ENCODE results near the gene POLD4.

Gene POLD4

DNA sequence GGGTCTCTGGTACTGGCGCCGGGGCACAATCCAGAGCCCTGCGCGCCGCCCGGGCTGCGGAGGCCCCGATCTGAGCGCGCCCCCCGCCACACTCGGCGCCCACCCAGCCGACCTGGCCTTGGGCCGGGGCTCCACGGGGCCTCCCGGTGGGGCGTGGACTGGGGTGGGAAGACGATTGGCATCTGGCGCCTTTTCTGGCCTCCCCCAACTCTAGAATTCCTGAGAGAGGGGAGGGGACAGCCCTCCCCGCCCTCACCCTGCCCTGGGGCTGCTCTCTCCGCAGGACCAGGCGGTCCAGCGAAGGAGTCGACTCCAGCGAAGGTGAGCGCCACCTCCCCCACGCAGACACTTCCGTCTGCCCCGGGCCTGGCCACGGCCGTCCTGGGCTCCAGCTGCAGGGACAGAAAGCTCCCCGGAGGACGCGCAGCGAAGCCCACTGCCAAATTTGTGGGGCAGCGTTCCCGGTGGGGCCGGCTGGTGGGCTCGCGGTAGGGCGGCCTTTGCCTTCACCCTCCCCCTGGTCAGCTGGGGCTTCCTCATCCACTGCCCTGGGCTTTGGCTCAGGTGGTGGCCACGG is 49.4 kb downstream of the POLD4 start:
- in situ Hi-C loops (cut with MboI; ENCODE audit: low sequenced_read_pairs) = no loop called here

DNA sequence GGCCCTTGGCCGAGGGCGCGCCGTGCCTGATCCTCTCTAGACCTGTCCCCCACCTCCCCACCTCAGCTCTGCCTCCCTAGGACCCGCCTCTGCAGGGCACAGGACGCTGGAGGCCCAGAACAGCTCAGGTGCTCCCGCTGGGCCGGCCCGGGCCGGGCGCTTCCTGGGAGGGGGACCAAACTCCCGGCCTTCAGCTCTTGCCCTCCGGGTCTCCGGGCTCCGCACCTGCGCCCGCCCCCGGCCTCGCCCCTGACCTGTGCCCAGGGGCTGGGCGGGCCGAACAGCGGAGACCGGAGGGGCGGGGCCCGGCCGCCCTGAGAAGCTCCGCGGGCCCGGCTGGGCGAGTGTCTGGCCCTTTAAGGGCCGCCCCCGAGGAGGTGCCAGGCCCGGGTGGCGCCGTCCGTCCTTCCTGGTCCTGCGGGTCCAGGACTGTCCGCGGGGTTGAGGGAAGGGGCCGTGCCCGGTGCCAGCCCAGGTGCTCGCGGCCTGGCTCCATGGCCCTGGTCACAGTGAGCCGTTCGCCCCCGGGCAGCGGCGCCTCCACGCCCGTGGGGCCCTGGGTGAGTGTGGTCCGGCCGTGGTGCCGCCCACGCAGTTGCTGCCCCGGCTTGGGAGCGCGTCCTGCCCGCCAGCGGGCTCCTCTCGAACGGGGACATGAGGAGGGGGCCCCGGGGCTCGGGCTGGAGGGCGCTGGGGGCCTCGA is 50.1 kb downstream of the POLD4 start, which contains the start of gene SSH3:
Gene SSH3 (plus strand): TSS at position 399 of the 703 bp plus-strand sequence. CDS start 96 bp downstream, at position 495.
- in situ Hi-C loops (cut with MboI; ENCODE audit: low sequenced_read_pairs) = no loop called here

DNA sequence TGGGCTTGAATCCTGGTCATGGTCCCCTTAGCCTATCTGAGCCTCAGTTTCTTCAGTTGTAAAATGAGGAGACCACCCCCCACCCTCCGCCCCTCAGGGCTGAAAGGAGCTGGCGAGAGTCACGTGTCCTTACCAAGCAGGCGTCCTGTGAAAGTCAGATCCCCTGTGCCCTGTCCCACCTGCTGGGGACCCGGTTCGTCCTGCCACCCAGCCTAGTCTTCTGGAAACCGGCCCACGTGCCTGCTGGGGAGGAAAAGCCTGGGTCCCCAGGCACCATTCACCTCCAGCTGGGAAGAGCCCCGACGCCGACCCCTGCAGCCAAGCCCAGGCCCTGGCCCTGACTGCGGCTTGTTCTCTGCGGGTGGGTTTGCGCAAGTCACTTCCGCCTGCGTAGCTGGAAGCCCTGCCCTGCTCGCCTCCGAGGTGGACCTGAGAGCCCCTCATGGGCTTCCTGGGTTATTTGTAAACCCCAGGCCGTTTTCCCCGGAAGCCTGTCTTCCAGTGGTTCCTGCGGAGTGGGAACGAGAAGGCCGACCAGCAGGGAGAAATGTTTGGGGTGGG is 50.7 kb downstream of the POLD4 start:
- in situ Hi-C loops (cut with MboI; ENCODE audit: low sequenced_read_pairs) = no loop called here

DNA sequence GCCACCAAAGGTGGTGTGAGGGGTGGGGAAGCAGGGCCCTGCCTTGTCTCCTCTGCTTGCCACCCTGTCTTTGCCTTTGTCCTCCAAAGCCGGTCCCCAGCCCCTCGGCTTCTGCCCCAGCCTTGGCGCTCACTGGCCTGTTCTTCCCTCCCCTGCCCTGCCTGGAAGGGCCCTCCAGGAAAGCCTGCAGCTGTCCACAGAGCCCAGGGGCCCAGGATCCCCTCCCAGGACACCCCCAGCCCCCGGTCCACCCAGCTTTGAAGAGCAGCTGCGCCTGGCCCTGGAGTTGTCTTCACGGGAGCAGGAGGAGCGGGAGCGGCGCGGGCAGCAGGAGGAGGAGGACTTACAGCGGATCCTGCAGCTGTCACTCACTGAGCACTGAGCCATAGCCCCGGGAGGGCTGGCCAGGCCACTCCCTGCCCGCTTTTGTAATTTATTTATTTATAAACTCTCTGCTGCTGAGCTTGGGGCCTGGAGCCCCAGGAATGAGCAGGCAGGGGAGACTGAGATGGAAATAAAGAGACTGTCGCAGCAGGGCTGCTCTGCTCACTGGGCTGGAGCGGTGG is 51.3 kb downstream of the POLD4 start:
- in situ Hi-C loops (cut with MboI; ENCODE audit: low sequenced_read_pairs) = no loop called here

DNA sequence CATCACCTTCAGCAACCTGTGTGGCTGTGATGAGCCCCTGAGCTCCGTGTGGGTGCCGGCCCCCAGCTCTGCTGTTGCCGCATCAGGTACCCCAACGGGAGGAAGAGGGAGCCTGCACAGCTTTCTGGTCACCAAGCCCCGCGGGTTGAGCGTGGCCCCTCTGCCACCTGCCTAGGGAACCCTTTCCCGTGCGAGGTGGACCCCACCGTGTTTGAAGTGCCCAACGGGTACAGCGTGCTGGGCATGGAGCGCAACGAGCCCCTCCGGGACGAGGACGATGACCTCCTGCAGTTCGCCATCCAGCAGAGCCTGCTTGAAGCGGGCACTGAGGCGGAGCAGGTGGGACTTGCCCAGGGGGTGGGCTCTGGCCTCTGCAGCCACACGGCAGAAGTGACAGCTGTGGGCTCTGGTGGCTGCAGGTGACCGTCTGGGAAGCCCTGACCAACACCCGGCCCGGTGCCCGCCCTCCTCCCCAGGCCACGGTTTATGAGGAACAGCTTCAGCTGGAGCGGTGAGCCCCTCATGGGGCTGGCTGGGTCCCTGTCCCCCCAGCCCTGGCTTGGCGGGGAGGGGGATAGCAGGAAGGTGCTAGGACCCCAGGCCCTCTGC is 51.9 kb downstream of the POLD4 start:
- in situ Hi-C loops (cut with MboI; ENCODE audit: low sequenced_read_pairs) = no loop called here

Measured in HL-60/S4 treated with phorbol 12-myristate 13-acetate at 8.2 ng/mL for 4 days and 3 days (cell line).